Cardiac fibroblast (primary cell): Measurements from ENCODE around the gene GRK4.
"Not testable (repeated sequence)": the region's sequence is repeated elsewhere in the genome, so short reads cannot be mapped to it uniquely, and the experiment has no call there.

ENCODE experiments used
- DNase-seq, 2 donors: peaks; one replicate each; pipeline versions ENCODE4 v3.0.0 to v3.0.0-alpha.2; 2010; ENCODE audit warnings: low read depth in 2 of 2
- H3K4me3 ChIP-seq, 2 donors: replicated peaks in 1 of 2; 1 replicate in 1 of 2; 2 replicates in 1 of 2; pipeline ENCODE4 v1.5.1; 2011; ENCODE audit warnings: low read depth in 2 of 2, low read length in 2 of 2, mild to moderate bottlenecking in 2 of 2, moderate library complexity in 1 of 2
- CTCF ChIP-seq: IDR thresholded peaks from one replicate; pipeline ENCODE4 v1.5.1; 2011; ENCODE audit warnings: low read depth, mild to moderate bottlenecking, low read length, inconsistent platforms

The GRK4 gene

GRCh38 chr4:3043282-3044020 lies 80.1 kb downstream of the GRK4 start:
- H3K4me3 ChIP-seq: no peak overlapping the region
- no peak for TF ChIP-seq CTCF
- no peak for DNase-seq

GRCh38 chr4:3044870-3045819 lies 81.8 kb downstream of the GRK4 start:
- peak; percentile 2 for TF ChIP-seq CTCF
- DNase-seq: peak; percentile 48 to 76
- no peak overlapping the region for H3K4me3 ChIP-seq

GRCh38 chr4:3046162-3046561 lies 82.8 kb downstream of the GRK4 start:
- TF ChIP-seq CTCF: no peak
- no peak overlapping the region for H3K4me3 ChIP-seq
- no peak for DNase-seq

- no peak overlapping the region for H3K4me3 ChIP-seq
- no peak for DNase-seq
- no peak for TF ChIP-seq CTCF
These were observed 83.3 kb downstream of the GRK4 start for GRCh38 chr4:3046623-3047022.

DNA sequence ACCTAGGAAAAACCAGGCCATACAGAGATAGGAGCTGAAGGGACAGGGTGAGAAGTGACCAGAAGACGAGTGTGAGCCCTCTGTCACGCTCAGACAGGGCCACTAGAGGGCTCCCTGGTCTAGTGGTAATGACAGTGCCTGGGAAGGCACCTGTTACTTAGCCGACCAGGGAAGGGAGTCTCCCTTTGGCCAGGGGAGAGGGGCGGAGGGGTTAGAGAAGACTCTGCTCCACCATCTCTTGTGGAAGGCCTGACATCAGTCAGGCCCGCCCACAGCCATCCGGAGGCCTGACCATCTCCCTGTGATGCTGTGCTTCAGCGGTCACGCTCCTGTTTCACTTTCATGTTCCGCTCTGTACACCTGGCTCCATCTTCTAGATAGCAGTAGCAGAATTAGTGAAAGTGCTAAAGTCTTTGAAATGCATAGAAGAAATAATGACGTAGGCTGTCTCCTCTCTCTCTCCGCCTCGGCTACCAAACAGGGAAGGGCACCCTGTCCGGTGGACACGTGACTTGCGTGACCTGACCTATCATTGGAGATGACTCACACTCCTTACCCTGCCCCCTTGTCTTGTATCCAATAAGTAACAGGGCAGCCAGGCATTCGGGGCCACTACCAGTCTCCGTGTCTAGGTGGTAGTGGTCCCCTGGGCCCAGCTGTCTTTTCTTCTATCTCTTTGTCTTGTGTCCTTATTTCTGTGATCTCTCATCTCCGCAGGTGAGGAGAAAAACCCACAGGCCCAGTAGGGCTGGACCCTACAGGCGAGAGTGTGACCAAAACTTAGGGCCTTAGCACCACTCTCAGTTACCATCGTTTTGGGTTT lies 84.3 kb downstream of the GRK4 start:
- H3K4me3 ChIP-seq: no peak overlapping the region
- peak; percentile 55 to 57 for DNase-seq
- TF ChIP-seq CTCF: peak; percentile 71

- not testable (repeated sequence) for H3K4me3 ChIP-seq, DNase-seq
These were observed 87.9 kb downstream of the GRK4 start for GRCh38 chr4:3051141-3051897.
